ENCODE data around the gene SLC26A11. TPM values are rescaled to one million over a fixed set of nuclear protein-coding genes. Genes with fewer than 3 reads are reported as not detected.

Gene SLC26A11
- total RNA-seq, 1 experiment from 2014 or later: 17.7 TPM

GRCh38 chr17:80295146-80295545, 74.9 kb downstream of the SLC26A11 start:
- POLR2A ChIA-PET: no interaction called here
- Histone ChIP-seq H3K9ac (ENCODE audit: low read length) (no peak overlapping the region), H3K9me2 (ENCODE audit: insufficient read depth) (no peaks in the 10 kb centered on the region), H3K79me2 (ENCODE audit: insufficient read depth, low read length) (no peaks in the 10 kb centered on the region), H3K4me1 (ENCODE audit: control insufficient read depth in 1 of 2, insufficient read depth in 2 of 2, low read length in 2 of 2) (no peaks in the 10 kb centered on the region), H2AFZ (ENCODE audit: low read depth, low read length, poor library complexity, severe bottlenecking) (no peak overlapping the region), H3K4me2 (ENCODE audit: low read length) (no peak overlapping the region), H4K20me1 (ENCODE audit: insufficient read depth) (no peaks in the 10 kb centered on the region), H3K27ac (ENCODE audit: low read depth, low read length) (no peak overlapping the region), H3K4me3 (replicated peaks in 1 of 2; ENCODE audit: low read depth in 1 of 2, low read length in 2 of 2) (no peak overlapping the region), H3K9me3 (ENCODE audit: control insufficient read depth in 1 of 2, insufficient read depth in 1 of 2, low read depth in 1 of 2, low read length in 2 of 2) (no peaks in the 10 kb centered on the region), H3K27me3 (ENCODE audit: insufficient read depth, low read length) (no peaks in the 10 kb centered on the region), H3K36me3 (ENCODE audit: control insufficient read depth in 1 of 2, insufficient read depth in 2 of 2, low read length in 2 of 2) (peaks cover 16 to 21% of the 10 kb centered on the region in 2 experiments; a peak in 2 of 4 replicates)
- intact Hi-C loops (cut with micrococcal nuclease): no loop called here
- TF ChIP-seq YY1 (IDR thresholded peaks at IDR 0.05; ENCODE audit: extremely low read depth, insufficient replicate concordance, low read depth, low read length) (no peak), EGR1 (IDR thresholded peaks at IDR 0.05; ENCODE audit: low read depth) (no peak), TCF7L2 (IDR thresholded peaks at IDR 0.05; ENCODE audit: borderline replicate concordance, extremely low read depth, insufficient read depth, insufficient read length) (no peak), CBX3 (IDR thresholded peaks at IDR 0.05; ENCODE audit: low read depth) (no peak), RAD21 (IDR thresholded peaks at IDR 0.05; ENCODE audit: low read depth) (no peak), CEBPB (IDR thresholded peaks at IDR 0.05; ENCODE audit: low read depth) (no peak)
- CTCF ChIA-PET: no interaction called here
- BruUV-seq (replicated peaks): no TSS peak
- RAD21 ChIA-PET (ENCODE audit: low non-redundant PET in 1 of 2, low total read pairs in 2 of 2, uncharacterized antibody in 2 of 2, unreplicated experiment in 2 of 2): no interaction called here
- ATAC-seq (no peak), DNase-seq (ENCODE audit: low read depth, low spot score) (no peak)

- ATAC-seq (no peak), DNase-seq (ENCODE audit: low read depth, low spot score) (no peak)
- POLR2A ChIA-PET: no interaction called here
- no peaks in the 10 kb centered on the region for H3K4me1 ChIP-seq (ENCODE audit: control insufficient read depth in 1 of 2, insufficient read depth in 2 of 2, low read length in 2 of 2)
- no peak overlapping the region for H3K9ac ChIP-seq (ENCODE audit: low read length)
- H3K4me2 ChIP-seq (ENCODE audit: low read length): no peak overlapping the region
- no peaks in the 10 kb centered on the region for H4K20me1 ChIP-seq (ENCODE audit: insufficient read depth)
- no peak overlapping the region for H2AFZ ChIP-seq (ENCODE audit: low read depth, low read length, poor library complexity, severe bottlenecking)
- intact Hi-C loops (cut with micrococcal nuclease): no loop called here
- H3K27ac ChIP-seq (ENCODE audit: low read depth, low read length): no peak overlapping the region
- no peaks in the 10 kb centered on the region for H3K27me3 ChIP-seq (ENCODE audit: insufficient read depth, low read length)
- CTCF ChIA-PET: no interaction called here
- peaks cover 16 to 21% of the 10 kb centered on the region in 2 experiments; a peak in 2 of 4 replicates for H3K36me3 ChIP-seq (ENCODE audit: control insufficient read depth in 1 of 2, insufficient read depth in 2 of 2, low read length in 2 of 2)
- TF ChIP-seq ELF1 (IDR thresholded peaks at IDR 0.05; ENCODE audit: borderline replicate concordance, low read depth) (no peak), POLR2AphosphoS5 (IDR thresholded peaks at IDR 0.05; ENCODE audit: low read depth, low read length) (no peak), POLR2A (IDR thresholded peaks at IDR 0.05; ENCODE audit: borderline replicate concordance, extremely low read depth, insufficient read depth, insufficient read length) (no peak), ATF3 (IDR thresholded peaks at IDR 0.05) (no peak), ZFX (IDR thresholded peaks at IDR 0.05) (no peak)
- no peaks in the 10 kb centered on the region for H3K79me2 ChIP-seq (ENCODE audit: insufficient read depth, low read length)
- H3K4me3 ChIP-seq (replicated peaks in 1 of 2; ENCODE audit: low read depth in 1 of 2, low read length in 2 of 2): no peak overlapping the region
- BruUV-seq (replicated peaks): no TSS peak
- H3K9me3 ChIP-seq (ENCODE audit: control insufficient read depth in 1 of 2, insufficient read depth in 1 of 2, low read depth in 1 of 2, low read length in 2 of 2): no peaks in the 10 kb centered on the region
- RAD21 ChIA-PET (ENCODE audit: low non-redundant PET in 1 of 2, low total read pairs in 2 of 2, uncharacterized antibody in 2 of 2, unreplicated experiment in 2 of 2): no interaction called here
- no peaks in the 10 kb centered on the region for H3K9me2 ChIP-seq (ENCODE audit: insufficient read depth)
Observed at GRCh38 chr17:80295559-80295958, 75.3 kb downstream of the SLC26A11 start.

All from HCT116 (cell line).